GM19043 (cell line): ENCODE data around the gene MRGPRE.

Experiments used
- ATAC-seq: cut with Tn5 transposase; IDR thresholded peaks from one replicate; pipeline ENCODE4 v1.9.1; 2021; ENCODE audit warnings: low read depth; ENCODE audit not compliant: unreplicated experiment

The MRGPRE gene

GRCh38 chr11:3183523-3183922 lies 48.7 kb downstream of the MRGPRE start:
- no peak for ATAC-seq

- ATAC-seq: no peak
Observed at GRCh38 chr11:3182462-3182852, 49.8 kb downstream of the MRGPRE start.

GRCh38 chr11:3181725-3182461 lies 50.3 kb downstream of the MRGPRE start:
- no peak for ATAC-seq

- no peak for ATAC-seq
Observed at GRCh38 chr11:3180869-3181268, 51.3 kb downstream of the MRGPRE start.

- no peak for ATAC-seq
Observed at GRCh38 chr11:3178349-3178748, 53.9 kb downstream of the MRGPRE start.

GRCh38 chr11:3177931-3178330 lies 54.3 kb downstream of the MRGPRE start:
- ATAC-seq: no peak
